ENCODE data around the gene RGS6.

Gene RGS6

DNA sequence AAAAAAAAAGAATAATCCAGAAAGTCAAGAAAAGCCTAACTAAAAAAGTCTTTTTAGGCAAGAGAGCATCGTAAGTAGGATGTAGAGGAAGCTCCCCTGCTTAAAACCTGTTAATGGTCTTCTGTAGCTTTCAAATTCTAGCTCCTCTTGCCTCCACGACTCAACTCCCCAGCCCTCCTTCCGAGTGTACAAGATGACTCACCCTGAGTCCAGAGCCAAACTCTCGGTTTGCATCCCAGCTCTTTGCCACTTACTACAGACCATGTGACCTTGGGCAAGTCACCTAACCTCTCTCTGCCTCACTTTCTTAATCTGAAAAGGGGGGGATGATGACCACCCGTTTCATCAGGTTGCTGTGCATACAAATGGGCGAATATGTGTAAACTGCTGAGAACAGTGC is 501.3 kb downstream of the RGS6 start:
- no peaks in the 10 kb centered on the region for H3K36me3 Mint-ChIP-seq (ENCODE audit: low read depth)
- H3K27me3 Mint-ChIP-seq, result peaks cover 9% of the 10 kb centered on the region
- H3K27ac Mint-ChIP-seq, result no peak overlapping the region
- H3K4me1 Mint-ChIP-seq (ENCODE audit: low read depth), result no peaks in the 10 kb centered on the region
- peaks cover 5% of the 10 kb centered on the region for H3K9me3 Mint-ChIP-seq
- H3K4me3 Mint-ChIP-seq, result no peak overlapping the region

DNA sequence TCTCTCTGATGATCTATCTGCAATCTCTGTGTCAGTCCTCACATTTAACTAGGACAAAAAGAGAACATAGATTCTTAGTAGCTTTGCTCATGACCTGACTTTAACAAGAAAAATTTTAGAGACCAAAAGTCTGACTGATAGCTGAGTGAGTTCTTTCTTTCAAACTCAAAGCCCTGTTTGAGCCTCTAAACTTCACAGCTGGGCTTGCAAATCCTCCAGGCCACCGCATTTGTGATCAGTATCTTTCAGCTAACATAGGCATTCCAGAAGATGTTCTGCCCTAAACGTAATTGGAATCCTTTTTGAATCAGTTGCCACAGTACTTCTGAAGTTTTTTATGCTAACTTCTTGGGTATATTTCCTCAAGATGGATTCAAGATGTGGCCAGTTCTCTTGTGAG is 502.6 kb downstream of the RGS6 start:
- H3K4me1 Mint-ChIP-seq (ENCODE audit: low read depth), result peaks cover 13% of the 10 kb centered on the region

DNA sequence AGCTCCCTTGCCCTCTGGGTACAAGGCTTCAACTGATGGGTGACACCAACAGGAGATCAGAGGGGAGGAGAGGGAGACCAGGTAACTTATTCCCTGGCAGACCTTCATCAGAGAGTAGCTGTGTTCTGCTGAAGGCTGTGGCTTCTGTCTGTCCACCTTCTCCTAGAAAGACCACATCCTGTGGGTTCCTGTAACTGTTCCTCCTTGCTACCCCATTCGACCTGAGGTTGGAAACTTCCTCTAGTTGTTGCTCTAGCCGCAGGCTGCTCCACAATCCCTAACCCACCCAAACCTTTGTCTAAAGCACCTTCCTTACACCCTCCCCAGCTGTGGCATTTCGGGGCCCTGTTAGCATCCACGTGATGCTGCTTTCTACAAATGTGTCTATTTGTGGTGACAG is 507.5 kb downstream of the RGS6 start:
- peak overlapping the region; percentile 43 for H3K27ac Mint-ChIP-seq
- H3K9me3 Mint-ChIP-seq, result no peaks in the 10 kb centered on the region
- H3K4me1 Mint-ChIP-seq (ENCODE audit: low read depth), result peaks cover 49% of the 10 kb centered on the region
- H3K36me3 Mint-ChIP-seq (ENCODE audit: low read depth), result no peaks in the 10 kb centered on the region
- peak overlapping the region; percentile 50 for H3K4me3 Mint-ChIP-seq
- H3K27me3 Mint-ChIP-seq, result peaks cover 19% of the 10 kb centered on the region

More for the DNA sequence above, 502.6 kb downstream of the RGS6 start:
- Mint-ChIP-seq H3K27me3 (peaks cover 11% of the 10 kb centered on the region), H3K36me3 (ENCODE audit: low read depth) (no peaks in the 10 kb centered on the region), H3K4me3 (no peak overlapping the region), H3K27ac (no peak overlapping the region), H3K9me3 (peaks cover 4% of the 10 kb centered on the region)

DNA sequence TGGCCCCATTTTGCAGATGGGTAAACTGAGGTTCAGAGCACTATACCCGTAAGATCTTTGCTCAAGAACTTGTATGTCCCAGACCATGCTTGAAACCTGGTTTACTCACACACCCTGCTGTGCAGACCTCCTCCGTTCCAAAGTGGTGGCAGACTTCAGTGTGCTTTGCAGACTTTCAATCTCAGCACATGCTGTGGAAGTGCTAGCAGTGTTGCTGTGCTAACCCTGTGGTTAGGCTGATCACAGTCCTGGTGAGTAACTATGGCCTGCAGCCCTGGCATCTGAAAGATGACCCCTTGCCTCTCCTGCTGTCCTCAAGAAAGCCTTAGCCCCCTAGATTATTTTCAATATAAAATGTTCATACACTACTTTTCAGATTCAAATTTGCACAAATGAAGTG is 511.0 kb downstream of the RGS6 start:
- peaks cover 54% of the 10 kb centered on the region for H3K4me1 Mint-ChIP-seq (ENCODE audit: low read depth)
- no peaks in the 10 kb centered on the region for H3K36me3 Mint-ChIP-seq (ENCODE audit: low read depth)
- H3K9me3 Mint-ChIP-seq, result no peaks in the 10 kb centered on the region
- H3K27ac Mint-ChIP-seq, result no peak overlapping the region
- no peak overlapping the region for H3K4me3 Mint-ChIP-seq
- peaks cover 16% of the 10 kb centered on the region for H3K27me3 Mint-ChIP-seq

DNA sequence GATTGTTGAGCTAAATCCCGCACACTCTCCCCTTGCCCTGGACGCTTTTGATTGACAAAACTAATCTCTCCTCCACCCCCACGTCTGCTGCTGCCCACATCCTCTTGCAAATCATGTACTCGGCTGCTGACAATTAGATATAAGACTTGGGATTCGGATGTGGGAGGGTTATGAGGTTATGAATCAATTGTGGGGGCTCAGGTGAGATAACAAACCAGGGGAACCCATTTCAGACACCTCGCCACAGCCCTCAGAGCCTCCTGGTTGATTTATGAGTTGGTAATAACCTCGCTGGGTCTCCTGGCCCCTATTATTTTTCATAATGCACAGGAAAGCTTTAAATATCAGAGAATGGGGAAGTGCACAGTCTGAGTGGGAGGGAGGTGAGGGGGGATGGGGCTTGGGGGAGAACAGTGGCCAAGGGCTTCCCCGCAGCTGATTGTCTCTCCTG is 511.8 kb downstream of the RGS6 start:
- peaks cover 50% of the 10 kb centered on the region for H3K4me1 Mint-ChIP-seq (ENCODE audit: low read depth)
- H3K27me3 Mint-ChIP-seq, result peaks cover 9% of the 10 kb centered on the region
- H3K9me3 Mint-ChIP-seq, result no peaks in the 10 kb centered on the region
- H3K27ac Mint-ChIP-seq, result peak overlapping the region; percentile 51
- no peaks in the 10 kb centered on the region for H3K36me3 Mint-ChIP-seq (ENCODE audit: low read depth)
- H3K4me3 Mint-ChIP-seq, result peak overlapping the region; percentile 59

DNA sequence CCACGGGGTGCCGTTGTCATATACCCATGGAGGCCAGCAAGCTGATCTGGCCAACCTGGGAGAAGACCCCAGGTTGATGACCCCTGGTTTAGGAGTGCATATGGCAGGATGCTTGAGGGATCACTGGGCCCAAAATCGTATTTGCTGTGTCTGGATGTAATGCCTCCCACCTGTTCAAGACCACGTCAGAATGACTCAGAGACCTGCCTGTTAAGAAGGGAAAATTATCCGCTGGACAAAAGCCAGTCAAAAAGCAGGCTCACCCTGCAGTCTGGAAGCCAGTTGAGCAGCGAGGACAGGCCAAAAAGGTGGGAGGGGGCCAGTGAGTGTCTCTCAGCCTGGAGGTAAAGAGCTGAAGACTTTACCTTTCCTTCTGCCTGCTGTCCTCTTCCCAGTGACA is 512.5 kb downstream of the RGS6 start:
- H3K36me3 Mint-ChIP-seq (ENCODE audit: low read depth), result no peaks in the 10 kb centered on the region
- peaks cover 8% of the 10 kb centered on the region for H3K27me3 Mint-ChIP-seq
- H3K4me1 Mint-ChIP-seq (ENCODE audit: low read depth), result peaks cover 43% of the 10 kb centered on the region
- no peaks in the 10 kb centered on the region for H3K9me3 Mint-ChIP-seq
- H3K4me3 Mint-ChIP-seq, result no peak overlapping the region
- no peak overlapping the region for H3K27ac Mint-ChIP-seq

DNA sequence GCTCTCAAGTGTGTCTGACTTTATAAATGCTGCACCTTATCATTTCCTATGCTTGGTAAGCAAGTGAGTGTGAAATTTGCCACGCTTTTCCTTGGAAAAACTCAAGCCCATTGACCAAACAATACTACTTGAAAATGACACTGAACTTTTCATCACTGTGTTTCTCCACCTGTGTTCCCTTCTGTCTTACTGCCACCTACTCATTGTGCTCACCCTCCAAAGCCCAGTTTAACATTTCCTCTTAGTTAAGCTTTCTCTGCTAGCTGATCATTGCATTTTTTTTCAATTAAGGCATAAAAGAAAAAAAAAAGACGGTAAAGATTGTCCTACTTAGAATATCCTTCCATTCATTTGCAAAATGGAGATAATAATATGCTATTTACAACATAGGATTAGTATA is 516.0 kb downstream of the RGS6 start:
- H3K27me3 Mint-ChIP-seq, result peaks cover 10% of the 10 kb centered on the region
- H3K4me1 Mint-ChIP-seq (ENCODE audit: low read depth), result peaks cover 48% of the 10 kb centered on the region
- no peaks in the 10 kb centered on the region for H3K36me3 Mint-ChIP-seq (ENCODE audit: low read depth)
- H3K9me3 Mint-ChIP-seq, result no peaks in the 10 kb centered on the region
- H3K4me3 Mint-ChIP-seq, result no peak overlapping the region
- no peak overlapping the region for H3K27ac Mint-ChIP-seq

DNA sequence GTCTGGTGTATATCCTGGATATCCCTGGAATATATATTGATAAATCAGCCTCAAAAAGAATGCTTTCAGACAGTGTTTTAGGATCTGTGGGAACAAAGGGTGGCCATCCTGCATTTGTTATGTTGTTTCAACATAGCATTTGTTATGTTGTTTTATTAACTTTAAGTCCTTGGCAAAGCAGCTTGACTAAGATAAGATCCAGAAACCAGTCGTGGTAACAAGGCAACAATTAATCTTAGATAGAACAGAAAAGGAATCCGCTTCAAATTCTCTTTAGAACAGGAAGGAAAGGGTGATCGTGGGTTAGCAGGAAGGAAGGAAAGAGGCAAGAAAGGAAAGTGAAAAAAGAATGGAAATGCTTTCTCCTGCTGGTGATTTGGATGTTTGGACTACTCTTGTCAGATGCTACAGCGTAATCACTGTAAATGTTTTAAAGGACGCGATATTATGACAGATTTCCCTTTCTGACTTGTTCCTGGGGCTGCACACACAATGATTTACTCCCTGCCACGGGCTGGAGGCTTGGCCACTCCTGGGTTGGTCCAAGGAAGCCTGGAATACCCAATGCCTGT is 518.3 kb downstream of the RGS6 start:
- peaks cover 9% of the 10 kb centered on the region for H3K27me3 Mint-ChIP-seq
- H3K9me3 Mint-ChIP-seq, result no peaks in the 10 kb centered on the region
- H3K36me3 Mint-ChIP-seq (ENCODE audit: low read depth), result no peaks in the 10 kb centered on the region
- H3K4me3 Mint-ChIP-seq, result no peak overlapping the region
- peak overlapping the region; percentile 78 for H3K27ac Mint-ChIP-seq
- H3K4me1 Mint-ChIP-seq (ENCODE audit: low read depth), result peaks cover 28% of the 10 kb centered on the region

DNA sequence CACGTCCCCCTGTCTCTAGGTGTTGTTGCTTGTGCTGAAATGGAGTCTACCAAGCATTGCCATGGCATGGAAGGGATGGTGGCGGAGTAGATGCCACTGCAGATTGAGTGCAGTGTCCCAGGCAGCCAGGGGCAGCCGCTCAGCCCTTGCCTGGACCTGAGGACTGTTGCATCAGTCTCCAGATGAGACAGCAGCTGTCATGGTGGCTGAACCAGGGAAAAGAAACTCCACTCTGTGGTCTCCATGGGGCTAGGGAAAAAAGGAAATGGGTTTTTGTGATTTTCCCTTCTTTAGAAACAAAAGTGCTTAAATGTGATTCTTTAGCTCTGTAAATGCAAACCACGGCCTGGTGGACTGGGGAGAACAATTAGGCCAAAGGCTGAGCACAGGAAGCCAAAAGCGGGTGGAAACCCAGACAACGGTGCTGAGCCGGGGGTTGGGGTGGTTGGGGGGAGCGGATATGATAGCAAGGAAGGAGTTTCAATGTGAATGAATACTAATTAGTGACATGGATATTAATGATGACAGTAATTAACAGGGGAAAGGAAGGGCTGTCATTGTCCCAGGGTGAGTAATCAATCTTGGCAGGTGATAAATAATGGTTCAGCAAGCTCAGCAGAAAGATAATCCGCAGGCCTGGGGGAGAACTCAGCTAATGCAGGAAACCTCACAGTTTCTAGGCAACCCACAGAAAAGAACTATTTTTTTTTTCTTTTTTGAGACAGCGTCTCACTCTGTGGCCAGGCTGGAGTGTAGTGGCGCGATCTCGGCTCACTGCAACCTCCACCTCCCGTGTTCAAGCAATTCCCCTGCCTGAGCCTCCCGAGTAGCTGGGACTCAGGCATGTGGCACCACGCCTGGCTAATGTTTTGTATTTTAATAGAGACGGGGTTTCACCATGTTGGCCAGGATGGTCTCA is 519.1 kb downstream of the RGS6 start:
- H3K27me3 Mint-ChIP-seq, result peaks cover 9% of the 10 kb centered on the region
- peaks cover 28% of the 10 kb centered on the region for H3K4me1 Mint-ChIP-seq (ENCODE audit: low read depth)
- peak overlapping the region; percentile 78 for H3K27ac Mint-ChIP-seq
- no peaks in the 10 kb centered on the region for H3K36me3 Mint-ChIP-seq (ENCODE audit: low read depth)
- H3K4me3 Mint-ChIP-seq, result peak overlapping the region; percentile 58
- no peaks in the 10 kb centered on the region for H3K9me3 Mint-ChIP-seq

DNA sequence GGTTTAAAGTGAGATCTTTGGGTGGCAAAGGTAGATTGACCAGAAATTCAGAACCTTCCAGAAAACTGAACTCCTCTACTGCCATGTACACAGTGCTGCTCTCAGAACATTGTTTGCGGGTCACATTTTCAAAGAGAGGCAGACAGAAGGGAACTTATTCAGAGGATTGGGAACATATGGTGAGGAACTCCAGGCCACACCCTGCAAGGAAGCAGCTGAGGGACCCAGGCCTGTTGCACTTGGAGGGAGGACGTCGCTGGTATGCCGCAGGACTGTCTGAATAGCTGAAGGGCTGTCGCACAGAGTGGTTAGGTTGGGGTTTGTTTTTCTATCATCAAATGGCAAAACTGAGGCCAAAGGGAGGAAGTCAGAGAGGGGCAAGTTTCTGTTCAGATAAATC is 520.5 kb downstream of the RGS6 start:
- H3K9me3 Mint-ChIP-seq, result no peaks in the 10 kb centered on the region
- H3K36me3 Mint-ChIP-seq (ENCODE audit: low read depth), result no peaks in the 10 kb centered on the region
- peaks cover 9% of the 10 kb centered on the region for H3K27me3 Mint-ChIP-seq
- H3K4me3 Mint-ChIP-seq, result no peak overlapping the region
- H3K4me1 Mint-ChIP-seq (ENCODE audit: low read depth), result peaks cover 28% of the 10 kb centered on the region
- H3K27ac Mint-ChIP-seq, result no peak overlapping the region

DNA sequence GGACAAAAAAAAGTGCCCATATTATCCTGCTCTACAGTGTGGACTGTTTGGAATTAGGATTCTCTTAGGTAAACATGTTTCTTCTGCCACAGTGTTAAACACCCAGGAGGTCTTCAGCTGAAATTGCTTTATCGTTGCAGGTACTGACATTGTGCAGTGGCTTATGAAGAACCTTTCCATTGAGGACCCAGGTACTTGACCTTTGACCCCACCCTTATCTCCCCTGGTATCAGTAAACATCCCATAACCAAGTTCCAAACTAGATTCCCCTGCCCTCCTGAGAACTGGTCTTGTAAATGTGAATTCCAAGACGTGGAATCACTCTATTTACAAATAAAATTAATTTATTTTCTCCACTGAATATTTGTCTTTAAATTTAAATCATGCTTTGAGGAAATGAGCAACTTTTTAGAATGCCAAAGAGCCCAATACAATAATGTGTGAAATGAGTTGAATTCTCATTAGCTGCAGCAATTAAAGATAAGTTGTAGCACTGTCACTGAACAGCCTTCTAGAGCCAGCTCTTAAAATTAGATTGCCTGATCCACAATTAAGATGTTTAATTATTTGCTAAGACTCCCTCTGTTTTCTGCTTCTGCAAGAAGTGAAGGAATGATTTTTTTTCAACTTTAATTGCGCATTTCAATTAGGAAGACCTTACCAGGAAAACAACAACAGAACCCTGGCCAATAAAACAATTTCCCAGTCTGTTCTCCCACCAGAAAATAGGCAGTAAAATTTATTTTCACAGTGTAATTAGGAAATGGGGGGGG is 522.3 kb downstream of the RGS6 start:
- peaks cover 28% of the 10 kb centered on the region for H3K4me1 Mint-ChIP-seq (ENCODE audit: low read depth)
- no peak overlapping the region for H3K4me3 Mint-ChIP-seq
- no peaks in the 10 kb centered on the region for H3K36me3 Mint-ChIP-seq (ENCODE audit: low read depth)
- H3K27ac Mint-ChIP-seq, result no peak overlapping the region
- H3K27me3 Mint-ChIP-seq, result peaks cover 12% of the 10 kb centered on the region
- H3K9me3 Mint-ChIP-seq, result no peaks in the 10 kb centered on the region

DNA sequence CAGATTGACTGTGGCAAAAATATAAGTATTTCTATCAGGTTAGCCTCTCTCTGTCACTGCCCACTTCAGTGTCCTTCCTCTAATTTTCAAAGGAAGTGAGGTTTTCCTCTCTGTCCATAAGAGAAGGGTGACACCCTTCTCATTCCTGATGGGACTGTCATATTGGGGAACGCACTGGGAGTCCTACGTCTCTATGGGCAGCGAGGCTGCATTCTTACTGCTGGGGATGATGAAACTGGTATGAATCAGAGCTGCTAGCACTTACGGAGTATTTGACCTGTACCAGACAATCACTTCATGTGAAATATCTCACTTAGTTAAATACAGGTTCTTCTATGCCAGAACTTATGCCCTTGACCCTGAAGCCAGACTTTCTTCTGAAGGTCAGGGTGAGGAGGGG is 525.4 kb downstream of the RGS6 start:
- peaks cover 5% of the 10 kb centered on the region for H3K4me1 Mint-ChIP-seq (ENCODE audit: low read depth)
- H3K36me3 Mint-ChIP-seq (ENCODE audit: low read depth), result no peaks in the 10 kb centered on the region
- H3K4me3 Mint-ChIP-seq, result no peak overlapping the region
- no peaks in the 10 kb centered on the region for H3K9me3 Mint-ChIP-seq
- H3K27ac Mint-ChIP-seq, result no peak overlapping the region
- H3K27me3 Mint-ChIP-seq, result peaks cover 12% of the 10 kb centered on the region

DNA sequence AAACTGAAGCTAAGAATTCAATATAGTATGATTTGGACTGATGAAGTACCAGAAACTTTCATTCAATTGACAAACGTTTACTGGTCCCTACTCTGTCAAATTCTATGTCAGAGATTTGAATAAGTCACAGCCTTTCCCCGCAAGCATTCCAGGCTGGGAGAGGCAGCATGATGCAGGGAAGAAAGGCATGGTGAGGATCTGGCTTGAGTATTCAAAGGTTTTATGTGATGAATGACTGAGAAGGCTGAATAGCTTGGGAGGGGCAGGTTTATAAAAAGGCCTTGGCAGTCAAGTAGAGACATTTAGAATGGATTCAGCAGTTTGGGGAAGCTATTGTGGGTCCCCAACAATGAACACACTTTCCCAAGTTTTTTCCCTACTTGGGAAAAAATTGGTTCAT is 529.8 kb downstream of the RGS6 start:
- Mint-ChIP-seq H3K4me1 (ENCODE audit: low read depth) (no peaks in the 10 kb centered on the region), H3K4me3 (no peak overlapping the region), H3K27ac (no peak overlapping the region), H3K27me3 (peaks cover 6% of the 10 kb centered on the region), H3K9me3 (peaks cover 17% of the 10 kb centered on the region), H3K36me3 (ENCODE audit: low read depth) (no peaks in the 10 kb centered on the region)

DNA sequence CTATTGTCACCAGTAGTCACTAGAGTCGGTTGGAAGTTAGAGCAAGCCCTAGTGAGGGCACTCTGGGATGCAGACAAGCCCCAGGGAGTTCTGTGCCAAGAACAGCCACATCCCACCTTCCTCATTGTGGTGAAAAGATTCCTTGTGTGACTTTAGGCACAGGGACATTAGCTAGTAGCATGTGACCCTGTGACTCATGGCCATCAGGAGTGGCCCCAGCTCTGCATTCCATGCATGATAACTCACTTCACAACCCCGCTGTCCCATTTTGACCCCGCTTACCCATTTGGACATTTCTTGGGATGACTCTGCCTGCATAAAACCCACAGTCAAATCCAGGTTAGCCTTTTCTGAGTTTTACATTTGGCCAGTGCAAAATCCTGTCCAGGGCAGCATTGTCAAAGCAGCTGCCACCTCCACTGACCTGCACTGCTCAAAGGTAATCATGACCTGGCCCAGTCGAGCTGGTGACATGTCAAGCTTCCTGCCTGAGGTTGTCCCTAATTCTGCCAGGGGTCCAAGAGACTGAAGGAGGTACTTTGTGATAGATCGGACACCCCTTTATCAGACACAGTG is 531.1 kb downstream of the RGS6 start:
- Mint-ChIP-seq H3K36me3 (ENCODE audit: low read depth) (no peaks in the 10 kb centered on the region), H3K27me3 (peaks cover 3% of the 10 kb centered on the region), H3K9me3 (peaks cover 17% of the 10 kb centered on the region), H3K4me3 (no peak overlapping the region), H3K27ac (no peak overlapping the region), H3K4me1 (ENCODE audit: low read depth) (no peaks in the 10 kb centered on the region)

DNA sequence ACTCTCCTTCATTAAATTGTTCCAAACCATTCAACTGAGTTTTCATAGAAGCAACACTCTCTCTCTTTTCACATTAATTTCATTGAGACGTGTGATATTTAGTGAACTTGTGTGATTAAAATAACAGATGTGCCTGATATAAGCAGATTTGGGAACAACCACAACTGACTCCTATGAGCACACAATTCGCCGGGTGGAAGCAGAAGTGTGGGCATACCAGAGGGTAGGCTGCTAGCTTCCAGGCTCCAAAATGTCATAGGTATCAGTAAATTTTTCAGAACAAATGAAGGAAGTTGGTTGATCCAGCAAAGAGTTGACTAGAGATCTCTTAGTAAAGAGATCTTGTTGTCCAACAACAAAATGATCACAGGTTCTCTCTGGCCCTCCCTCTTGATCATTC is 532.0 kb downstream of the RGS6 start:
- H3K27me3 Mint-ChIP-seq, result peaks cover 3% of the 10 kb centered on the region
- no peaks in the 10 kb centered on the region for H3K36me3 Mint-ChIP-seq (ENCODE audit: low read depth)

More for the DNA sequence above, 532.0 kb downstream of the RGS6 start:
- Mint-ChIP-seq H3K4me1 (ENCODE audit: low read depth) (no peaks in the 10 kb centered on the region), H3K9me3 (peaks cover 17% of the 10 kb centered on the region), H3K4me3 (no peak overlapping the region), H3K27ac (no peak overlapping the region)
